Upper lobe of left lung (tissue), 4 donors: ENCODE measurements around the gene TBXT.

ENCODE experiments used
- CTCF ChIP-seq, 6 experiments: fragments of 450-650 bp in 4 of 6; fragments of 200-600 bp in 2 of 6; sonication (generic) in 2 of 6; IDR thresholded peaks; one replicate each; pipeline ENCODE4 v1.5.1; 2016 to 2019; ENCODE audit warnings: antibody characterized with exemption in 6 of 6
- EP300 ChIP-seq, 4 donors: sonication (generic); formaldehyde crosslinking; IDR thresholded peaks; one replicate each; pipeline ENCODE4 v1.5.1; 2017; ENCODE audit warnings: antibody characterized with exemption in 4 of 4, control low read depth in 2 of 4
- POLR2A ChIP-seq, 4 donors: fragments of 450-650 bp; IDR thresholded peaks; one replicate each; pipeline ENCODE4 v1.5.1; 2016 to 2017; ENCODE audit warnings: antibody characterized with exemption in 4 of 4, mild to moderate bottlenecking in 2 of 4
- POLR2AphosphoS5 ChIP-seq, 2 donors: sonication (generic); formaldehyde crosslinking; IDR thresholded peaks; one replicate each; pipeline ENCODE4 v1.5.1; 2017; ENCODE audit warnings: antibody characterized with exemption in 2 of 2

GRCh38 chr6:166194914-166195859 lies 27.5 kb upstream of the TBXT start:
- TF ChIP-seq CTCF (IDR thresholded peaks at IDR 0.05): no peak
- TF ChIP-seq POLR2A (IDR thresholded peaks at IDR 0.05): no peak
- TF ChIP-seq POLR2AphosphoS5 (IDR thresholded peaks at IDR 0.05): no peak
- no peak for TF ChIP-seq EP300 (IDR thresholded peaks at IDR 0.05)
